NCI-H2196 treated with DMSO at 0.1 percent for 48 hours (cell line): ENCODE data around the gene ADSS1.

Experiments used
- DNase-seq: peaks from one replicate; lab custom pipeline; 2025; ENCODE audit not compliant: unreplicated experiment; lab: John Stamatoyannopoulos, UW

Gene ADSS1

GRCh38 chr14:104778694-104779331 lies 54.8 kb downstream of the ADSS1 start:
- no peak for DNase-seq

DNA sequence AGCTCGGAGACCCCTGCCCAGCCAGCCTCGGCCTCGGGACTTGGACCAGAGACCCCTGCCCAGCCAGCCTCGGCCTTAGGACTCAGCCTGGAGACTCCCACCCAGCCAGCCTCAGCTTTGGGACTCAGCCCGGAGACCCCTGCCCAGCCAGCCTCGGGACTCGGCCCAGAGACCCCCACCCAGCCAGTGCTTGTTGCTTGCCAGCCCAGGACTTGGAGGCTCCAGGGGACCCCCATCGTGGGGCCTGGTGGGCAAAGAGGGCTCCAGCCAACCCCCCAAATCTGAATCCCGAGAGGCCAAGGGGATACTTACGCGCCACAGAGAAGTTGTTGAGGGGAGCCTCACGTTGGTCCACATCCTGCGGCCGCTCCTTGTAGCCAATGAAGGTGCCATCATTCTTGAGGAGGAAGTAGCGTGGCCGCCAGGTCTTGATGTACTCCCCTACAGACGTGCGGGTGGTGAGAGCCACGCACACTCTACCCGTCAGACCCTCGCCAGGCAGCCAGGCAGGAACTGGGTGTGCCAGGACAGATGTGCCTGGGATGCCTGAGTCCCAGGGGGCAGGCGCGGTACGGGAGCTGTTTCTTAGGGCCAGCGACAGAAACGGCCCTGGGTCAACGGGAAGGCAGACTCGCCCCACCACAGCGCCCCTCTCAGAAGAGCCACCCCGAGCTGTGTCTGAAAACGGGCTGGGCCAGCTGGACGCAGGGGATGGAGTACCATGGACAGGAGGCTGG lies 55.9 kb downstream of the ADSS1 start:
- DNase-seq = no peak

GRCh38 chr14:104780513-104781030 lies 56.5 kb downstream of the ADSS1 start:
- DNase-seq = no peak

- DNase-seq = no peak
Measured at GRCh38 chr14:104781271-104782077, 57.4 kb downstream of the ADSS1 start.

DNA sequence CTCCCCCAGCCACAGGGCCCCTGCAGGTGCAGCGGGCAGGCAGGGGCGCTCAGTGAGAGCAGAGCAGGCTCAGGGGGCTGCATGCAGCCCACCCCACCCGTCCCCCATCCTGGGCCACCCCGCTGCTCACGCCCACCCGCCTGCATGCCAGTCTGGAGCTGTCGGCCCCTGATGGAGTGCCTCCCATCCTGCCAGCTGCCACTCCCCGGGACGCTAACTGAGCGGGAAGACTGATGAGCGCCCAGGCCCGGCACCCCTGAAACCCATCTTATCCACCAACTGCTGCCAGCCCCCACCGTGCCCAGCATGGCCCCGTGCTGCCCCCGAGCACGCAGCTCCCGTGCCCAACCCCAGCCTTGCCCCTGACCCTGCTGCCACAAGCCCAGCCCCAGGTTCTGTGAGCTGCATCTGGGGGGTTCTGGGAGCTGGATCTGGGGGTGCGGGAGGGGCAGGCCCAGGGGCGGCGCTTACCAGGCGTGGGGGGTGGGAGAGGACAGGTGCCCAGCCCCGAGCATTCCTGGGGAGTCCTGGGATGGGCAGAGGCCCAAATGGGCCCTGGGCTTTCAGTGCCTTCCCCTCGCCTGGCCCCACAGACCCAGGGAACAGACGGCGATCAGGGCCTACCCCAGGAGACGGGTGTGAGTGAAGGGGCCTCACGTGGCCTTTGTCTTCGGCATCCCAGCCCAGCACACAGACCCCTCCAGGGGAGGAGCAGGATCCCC lies 58.2 kb downstream of the ADSS1 start:
- DNase-seq = no peak

DNA sequence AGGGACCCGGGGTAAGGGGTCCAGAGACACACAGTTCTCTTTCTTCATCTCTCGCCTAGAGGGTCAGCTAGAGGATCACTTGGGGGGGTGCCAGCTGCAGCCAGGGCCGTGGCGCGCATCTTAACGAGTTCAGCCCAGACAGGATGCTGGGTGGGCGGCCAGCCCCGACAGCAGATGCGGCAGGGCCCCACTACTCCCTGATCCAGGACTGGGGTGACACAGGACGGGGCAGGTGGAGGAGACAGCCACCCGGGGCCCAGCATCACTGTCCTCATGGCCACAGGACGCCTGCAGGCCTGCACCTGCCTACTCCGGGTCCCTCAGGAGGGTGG lies 58.7 kb downstream of the ADSS1 start:
- DNase-seq = no peak

- DNase-seq = no peak
Measured at GRCh38 chr14:104783484-104784217, 59.6 kb downstream of the ADSS1 start.

DNA sequence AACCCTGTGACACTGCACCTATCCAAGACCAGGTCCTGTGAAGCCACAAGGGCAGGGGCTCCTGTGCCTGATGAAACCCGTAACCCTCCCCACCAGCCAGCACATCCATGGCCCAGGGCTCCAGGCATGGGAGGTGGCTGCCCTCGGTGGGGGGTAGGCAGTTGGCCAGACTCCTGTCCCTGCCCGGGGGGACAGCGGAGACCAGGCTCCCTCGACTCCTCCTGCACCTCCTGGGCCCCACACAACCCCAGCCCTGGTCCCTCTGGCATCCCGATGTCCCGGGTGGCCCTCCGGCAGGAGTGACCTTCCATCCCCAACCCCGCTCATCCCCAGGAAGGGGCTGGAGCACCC lies 60.2 kb downstream of the ADSS1 start:
- DNase-seq = no peak

DNA sequence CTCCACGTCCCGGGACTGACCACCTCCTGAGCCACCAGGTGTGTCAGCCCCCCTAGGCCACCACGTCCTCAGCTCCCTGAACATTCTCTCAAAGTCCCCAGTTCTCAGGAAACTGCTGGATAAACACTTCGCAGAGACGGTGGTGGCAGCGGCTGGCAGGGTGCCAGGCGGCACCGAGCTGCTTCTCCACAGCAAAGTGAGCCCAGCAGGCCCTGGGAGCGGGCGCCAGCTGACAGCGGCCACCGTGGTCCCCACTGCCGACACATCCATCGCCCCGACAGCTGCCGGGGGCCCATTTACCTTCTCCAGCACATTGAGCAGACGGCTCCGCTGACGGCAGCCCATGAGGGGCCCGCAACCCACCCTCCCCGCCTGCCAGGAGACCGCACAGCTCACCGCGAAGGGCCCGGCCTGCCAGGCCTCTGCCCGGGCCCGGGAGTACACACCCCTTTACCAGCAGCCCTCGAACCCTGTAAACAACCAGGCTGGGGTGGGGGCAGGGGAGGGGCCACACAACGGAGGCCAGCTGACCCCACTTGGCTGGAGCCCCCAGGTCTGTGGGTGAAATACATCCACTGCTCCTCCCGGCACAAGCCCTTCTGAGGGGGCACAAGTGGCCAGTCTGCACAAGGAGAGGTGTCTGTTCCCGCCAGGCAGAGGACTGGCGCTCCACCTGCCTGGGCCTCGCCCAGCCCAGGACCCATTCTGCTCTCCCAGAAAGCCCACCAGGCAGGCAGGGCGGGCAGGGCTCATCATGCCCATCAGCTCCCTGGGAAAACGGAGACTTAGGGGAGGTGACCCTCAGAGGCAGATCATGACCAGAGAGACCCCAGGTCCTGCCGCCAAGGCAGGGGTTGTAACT lies 61.0 kb downstream of the ADSS1 start:
- no peak for DNase-seq

- DNase-seq = no peak
Measured at GRCh38 chr14:104785708-104786080, 61.7 kb downstream of the ADSS1 start.

GRCh38 chr14:104786091-104786586 lies 62.1 kb downstream of the ADSS1 start:
- DNase-seq = no peak

GRCh38 chr14:104786726-104787675 lies 63.0 kb downstream of the ADSS1 start:
- DNase-seq = no peak

GRCh38 chr14:104787736-104788135 lies 63.7 kb downstream of the ADSS1 start:
- no peak for DNase-seq

GRCh38 chr14:104788161-104788818 lies 64.3 kb downstream of the ADSS1 start:
- no peak for DNase-seq

DNA sequence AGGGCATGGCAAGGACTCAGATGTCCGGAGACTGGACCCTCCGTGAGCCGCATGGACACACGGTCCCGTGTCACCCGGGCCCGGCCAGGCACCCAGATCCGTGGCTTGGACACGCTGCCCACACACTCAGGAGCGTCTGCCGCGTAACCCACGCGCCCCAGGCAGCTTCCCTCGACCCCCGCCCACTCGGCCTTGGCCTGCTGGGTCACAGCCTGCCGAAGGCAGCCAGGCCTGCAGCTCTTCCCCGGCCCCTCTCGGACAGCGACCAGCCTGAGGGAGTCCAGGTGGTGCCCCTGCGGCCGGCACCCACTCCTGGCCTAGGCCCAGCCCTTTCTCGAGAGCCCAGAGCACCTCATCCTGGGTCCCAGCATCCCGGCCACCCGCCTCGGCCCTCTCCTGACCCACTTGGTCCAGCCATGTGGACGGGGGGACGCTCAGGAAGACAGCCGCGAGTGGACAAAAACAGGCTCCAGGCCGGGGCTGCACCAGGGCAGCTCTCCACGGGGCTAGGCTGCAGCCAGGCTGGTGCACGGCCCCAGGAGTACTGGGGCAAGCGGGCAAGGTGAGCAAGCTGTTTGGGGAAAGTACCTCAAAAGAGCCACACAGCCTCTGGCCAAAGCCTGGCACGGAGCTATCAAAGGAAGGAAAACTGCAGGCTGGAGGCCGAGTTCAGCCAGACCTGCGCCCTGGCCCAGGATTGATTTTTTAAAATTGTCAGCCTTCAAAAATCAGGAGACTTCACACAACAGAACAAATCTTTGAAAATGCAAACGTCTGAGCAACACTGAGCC lies 65.0 kb downstream of the ADSS1 start:
- DNase-seq = no peak

DNA sequence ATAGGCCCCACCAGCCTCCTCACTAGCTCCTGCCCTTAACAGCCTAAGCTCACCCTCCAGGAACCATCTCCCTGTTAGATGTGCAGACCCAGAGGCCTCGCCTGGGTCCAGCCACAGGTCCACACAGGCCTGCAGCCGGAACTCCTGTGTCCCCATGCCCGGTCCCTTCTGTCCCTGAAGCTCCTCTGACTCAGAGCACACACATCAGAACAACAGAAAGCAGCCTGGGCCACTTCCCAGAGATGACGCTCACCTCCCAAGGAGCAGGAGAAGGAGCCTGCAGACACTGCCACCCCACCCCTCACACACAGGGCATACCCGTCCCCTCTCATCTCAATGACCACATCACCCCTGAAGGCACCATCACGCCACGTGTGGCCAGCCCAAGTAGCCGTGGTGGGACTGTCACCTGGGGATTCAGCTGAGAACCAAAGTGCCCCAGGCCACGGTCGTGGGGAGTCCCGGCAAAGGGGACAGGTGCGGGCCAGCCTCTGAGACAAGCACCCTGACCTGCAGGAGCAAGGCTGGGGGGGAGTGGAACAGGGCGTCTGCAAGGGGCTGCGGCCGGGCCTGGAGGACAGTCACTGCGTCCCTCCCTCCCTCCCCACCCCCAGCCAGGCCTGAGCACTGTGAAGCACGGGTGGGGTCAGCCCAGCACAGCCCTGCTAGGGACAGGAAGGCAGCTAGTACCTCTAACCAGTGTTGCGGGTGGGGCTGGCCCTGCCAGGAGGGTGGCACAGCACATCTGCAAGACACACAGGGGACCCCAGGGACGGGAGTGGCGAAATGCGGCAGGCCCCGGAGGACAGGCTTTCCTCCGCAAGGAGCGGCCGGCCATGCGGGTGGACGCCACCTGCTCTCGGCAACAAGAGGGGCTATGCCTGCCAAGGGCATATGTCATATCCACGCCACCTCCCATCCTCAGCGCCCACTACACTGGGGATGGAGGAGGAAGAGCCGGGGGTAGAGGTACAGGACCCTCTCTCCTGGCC lies 66.0 kb downstream of the ADSS1 start:
- no peak for DNase-seq
